ENCODE measurements around the gene TXNDC5.
"Not testable (repeated sequence)": the region's sequence is repeated elsewhere in the genome, so short reads cannot be mapped to it uniquely, and the experiment has no call there.

Gene TXNDC5

DNA sequence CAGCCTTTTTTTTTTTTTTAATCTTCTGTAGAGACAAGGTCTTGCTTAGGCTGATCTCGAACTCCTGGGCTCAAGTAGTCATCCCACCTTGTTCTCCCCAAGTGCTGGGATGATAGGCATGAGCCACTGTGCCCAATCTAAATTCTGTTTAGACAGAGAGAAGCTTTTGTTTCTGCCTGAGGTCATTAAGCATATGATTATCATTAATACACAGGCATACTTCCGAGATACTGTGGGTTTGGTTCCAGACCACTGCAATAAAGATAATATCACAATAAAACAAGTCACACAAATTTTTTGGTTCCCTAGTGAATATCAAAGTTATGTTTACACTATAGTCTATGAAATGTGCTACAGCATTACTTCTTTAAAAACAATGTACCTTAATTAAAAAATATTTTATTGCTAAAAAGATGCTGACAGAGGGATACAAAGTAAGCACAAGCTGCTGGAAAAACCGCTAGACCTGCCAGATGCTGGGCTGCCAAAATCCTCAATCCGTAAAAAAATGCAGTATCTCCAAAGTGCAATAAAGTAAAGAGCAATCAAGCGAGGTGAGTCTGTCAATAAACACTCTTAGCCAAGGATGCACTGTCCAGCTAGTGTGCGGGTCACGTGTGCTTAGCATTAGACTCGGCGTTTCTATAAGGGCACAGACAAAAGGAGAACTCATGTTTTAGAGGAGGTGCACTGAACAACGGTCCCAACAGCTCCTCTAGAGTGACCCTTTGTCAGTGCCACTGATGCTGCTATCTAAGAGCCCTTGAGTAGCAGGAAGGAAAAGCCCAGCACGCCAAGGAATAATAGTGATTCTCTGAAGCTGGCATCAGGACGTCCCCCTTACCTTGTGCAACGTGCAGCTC lies 16.1 kb downstream of the TXNDC5 start:
- DNase-seq, result no peak

DNA sequence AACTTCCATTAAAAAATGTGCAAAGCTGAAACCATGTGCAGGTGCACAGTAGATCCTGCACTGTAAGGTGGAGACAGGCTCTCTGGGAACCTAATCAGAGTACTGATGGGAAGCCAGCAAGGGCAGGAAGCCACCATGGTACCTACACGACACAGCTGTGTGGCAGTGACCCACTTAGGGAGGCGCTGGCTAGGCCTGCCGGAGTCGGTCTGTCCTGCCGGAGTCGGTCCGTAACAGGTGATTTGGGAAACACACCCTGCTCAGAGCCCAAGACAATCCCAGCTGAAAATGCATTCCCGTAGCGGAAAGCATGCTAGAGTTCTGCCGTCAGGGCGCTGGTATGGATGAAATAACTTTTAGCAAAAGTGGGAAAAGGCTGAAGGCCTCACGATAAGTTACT lies 17.2 kb downstream of the TXNDC5 start:
- DNase-seq, result no peak

DNA sequence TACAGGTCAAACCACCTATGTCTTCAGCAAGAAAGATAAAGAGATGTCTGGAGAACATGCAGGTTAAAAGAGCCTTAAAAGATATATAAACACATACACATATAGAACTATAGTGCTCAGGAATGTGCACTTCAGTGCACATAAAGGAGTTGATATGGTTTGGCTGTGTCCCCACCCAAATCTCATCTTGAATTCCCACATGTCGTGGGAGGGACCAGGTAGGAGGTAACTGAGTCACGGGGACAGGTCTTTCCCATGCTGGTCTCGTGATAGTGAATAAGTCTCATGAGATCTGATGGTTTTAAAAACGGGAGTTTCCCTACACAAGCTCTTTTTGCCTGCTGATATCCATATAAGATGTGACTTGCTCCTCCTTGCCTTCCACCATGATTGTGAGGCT lies 18.2 kb downstream of the TXNDC5 start:
- DNase-seq, result not testable (repeated sequence)

DNA sequence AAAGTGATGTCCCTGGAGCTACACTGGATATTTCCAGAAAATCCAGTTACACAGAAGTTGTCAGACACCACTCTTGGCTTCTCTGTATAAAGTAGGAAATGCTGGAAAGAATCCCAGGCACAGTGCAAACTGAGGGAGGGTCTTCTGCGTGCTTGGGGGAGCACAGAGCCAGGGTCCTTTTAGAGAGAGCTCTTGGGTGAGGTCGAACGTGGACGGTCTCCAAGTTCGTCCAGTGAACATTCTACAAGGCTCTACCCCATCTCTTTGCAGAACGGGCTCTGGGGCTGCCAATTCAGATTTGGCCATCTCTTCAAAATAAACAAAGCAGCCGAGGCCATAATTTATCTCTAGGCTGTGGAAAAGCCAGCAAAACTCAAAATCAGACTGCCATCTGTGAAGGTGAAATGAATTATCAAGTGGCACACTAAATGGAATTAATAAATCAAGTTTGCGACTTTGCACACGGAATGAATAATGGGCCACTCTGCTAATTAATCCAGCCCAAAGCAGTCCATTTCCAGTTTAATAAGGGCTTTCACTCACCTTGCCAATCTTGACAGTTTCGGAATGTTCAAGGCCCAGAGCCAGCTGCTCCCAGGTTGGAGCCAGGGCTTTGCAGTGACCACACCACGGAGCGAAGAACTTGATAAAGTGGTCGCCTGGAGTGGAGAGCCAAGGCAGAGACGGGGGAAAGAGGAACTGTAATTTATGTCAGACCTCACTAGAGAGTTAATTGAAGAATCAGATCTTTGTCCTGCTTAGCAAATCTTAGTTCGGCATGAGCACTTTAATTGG lies 19.3 kb downstream of the TXNDC5 start:
- DNase-seq, result no peak

DNA sequence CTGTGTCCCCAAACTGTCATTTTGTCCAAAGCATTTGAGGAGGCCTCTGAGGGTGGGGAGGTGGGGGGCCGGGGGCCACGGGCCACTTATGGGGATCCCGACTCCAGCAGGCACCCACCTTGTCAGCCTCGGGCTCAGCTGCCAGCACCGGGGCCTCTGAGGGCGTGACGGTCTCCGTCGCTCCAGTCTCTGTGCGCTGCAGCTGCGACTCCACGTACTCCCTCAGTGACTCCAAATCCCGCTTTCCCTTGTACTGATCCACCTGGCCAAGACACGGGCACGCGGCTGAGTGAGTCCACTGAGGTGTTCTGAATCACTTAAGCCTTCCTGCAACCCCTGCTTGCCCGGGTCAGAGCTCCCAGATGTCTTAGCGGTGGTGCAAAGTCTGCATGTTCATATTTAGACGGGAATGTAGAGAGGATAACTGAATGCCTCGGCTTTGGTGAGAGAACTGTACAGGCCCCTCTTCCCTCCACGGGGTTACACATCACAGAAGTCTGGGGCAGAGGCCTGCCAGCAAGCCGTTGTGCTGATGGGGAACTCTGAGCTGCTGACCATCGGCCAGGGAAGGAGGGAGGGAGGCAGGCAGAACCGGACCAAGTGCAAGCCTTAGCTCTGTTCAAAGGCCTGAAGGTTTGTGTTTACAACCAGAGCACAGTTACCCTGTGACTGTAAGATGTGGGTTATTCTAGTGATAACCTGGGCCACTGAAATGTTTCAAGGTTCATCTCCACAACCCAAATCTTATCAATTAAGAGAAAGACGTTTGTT lies 21.8 kb downstream of the TXNDC5 start:
- no peak for DNase-seq

DNA sequence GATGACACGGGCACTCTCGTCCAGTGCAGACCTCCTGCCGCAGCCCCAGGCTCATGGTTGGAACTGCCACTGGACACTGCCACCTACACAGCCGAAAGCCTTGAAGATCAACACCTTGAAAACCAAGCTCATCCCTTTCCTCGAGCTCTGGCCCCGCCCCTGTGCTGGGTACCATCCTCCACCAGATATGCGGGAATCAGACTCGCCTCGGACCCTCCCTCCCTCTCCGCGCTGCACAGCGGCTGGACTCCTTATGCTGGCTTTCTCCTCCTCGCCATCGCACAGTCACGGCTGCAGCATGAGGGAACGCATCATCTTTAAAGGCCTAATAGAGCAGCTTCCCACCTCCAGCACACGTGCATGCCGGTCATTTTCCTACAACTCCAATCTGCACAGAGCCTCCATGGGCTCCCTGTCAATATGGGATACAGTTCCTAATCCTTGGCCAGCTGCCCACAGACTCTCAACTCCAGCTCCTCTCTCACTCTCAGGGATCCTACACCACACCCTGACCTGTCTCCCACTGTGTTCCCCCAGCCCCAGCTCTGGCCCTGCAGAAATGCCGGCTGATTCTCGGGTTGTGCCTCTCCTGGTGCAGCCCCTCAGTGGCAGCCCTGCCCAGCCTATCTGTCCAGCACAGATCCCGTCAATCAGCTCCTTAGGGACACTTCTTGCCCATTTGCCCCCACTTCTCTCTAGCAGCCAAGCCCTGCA lies 23.2 kb downstream of the TXNDC5 start:
- DNase-seq, result no peak

DNA sequence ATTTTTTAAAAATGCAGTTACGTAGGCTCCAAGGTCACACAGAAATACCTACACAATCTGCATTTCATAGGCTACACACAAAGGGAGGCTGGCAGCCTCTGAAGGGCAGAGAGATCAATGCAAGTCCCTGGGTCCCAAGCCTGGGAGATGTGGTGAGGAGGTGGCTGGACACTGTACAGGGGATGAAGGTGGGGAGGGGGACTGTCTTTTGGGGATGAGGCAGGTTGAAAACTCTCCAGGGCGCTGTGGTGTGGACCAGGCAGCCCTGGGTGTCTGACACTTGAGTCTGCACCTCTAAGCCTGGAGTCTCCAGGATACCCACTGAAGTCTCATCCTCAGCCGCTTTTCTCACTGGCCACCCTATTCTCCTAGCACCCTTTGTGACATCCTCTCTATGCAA lies 24.5 kb downstream of the TXNDC5 start:
- DNase-seq, result no peak

DNA sequence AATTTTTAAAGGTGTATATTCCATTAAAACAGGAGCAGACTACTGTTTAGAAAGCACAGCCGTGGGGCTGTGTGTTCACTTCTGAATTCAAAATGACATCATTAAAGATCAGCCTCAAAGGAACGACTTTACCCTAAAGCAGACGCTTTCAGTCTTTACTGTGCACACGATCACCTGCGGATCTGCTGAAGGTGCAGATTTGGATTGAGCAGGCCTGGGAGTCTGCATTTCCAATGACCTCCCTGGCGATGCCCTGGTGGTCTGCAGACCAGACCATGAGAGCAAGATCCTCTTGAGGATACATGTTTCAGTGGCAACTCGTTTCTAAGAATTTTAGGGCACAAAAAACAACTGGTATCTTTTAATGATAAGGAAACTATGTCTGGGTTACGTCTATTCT lies 27.2 kb downstream of the TXNDC5 start:
- DNase-seq, result no peak

DNA sequence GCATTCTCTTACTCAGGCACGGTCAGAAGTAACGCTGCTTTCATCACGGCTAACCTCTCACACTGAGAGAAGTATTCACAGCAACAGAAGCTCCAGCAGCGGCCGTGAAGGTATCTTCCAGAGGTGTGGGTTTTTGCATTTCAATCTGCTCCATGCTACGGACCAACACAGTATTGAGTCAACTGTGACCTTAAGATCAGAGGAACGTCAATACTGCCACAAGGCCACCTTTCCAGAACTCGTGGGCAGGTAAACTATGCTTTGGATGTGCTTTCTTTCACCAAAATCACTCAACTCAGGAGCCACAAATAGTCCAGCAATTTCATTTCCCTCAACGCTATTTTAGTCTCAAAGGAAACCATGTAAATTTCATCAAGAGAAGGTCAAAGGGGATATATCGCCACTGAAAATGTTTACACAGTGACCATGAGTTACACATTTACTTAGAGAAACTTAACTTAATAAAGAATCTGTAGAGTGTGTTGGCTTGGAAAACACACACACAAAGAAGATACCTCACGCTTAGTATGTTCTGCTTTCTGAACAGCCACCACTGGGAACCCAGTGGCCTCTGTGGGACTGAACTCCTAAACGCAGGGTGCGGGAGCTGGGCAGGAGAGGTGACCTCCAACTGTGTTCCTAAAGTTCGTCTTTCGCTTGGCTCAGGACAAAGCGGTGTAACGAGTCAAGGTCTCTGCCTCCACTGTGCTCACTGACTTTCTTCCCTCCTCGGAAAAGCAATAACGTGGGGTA lies 27.9 kb downstream of the TXNDC5 start:
- no peak for DNase-seq

DNA sequence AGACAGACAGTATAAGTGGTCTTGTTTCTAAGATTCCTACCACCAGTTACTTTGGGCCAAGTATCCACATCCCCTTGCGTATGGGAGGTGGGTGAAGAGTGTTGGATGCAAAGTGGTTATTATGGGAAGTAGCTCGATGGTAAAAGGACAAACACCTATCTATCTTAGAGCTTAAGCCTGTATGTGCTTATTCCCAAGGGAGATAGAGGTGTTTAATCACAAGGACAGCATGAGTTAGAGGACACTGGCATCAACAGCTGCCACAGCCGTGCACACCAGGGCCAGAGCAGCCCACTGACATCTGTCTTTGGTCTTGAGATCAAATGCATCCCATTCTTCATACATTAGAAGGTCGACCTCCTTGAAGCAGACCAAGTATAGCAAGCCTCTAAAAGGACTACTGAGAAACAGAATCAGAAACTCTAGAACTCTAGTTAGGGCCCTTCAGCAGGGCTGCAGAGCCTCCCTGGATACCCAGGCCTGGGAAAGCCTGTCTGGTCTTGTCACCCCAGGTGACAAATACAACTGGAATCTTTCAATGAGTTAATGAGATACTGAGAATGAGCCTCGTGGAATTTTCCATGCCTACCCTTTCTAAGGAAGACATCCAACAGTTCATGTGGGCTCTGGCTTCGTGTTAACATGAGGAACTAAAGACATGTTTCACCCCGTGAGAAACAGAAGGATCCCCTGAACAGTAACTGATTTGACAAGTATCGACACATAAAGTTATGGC lies 28.7 kb downstream of the TXNDC5 start:
- DNase-seq, result no peak

DNA sequence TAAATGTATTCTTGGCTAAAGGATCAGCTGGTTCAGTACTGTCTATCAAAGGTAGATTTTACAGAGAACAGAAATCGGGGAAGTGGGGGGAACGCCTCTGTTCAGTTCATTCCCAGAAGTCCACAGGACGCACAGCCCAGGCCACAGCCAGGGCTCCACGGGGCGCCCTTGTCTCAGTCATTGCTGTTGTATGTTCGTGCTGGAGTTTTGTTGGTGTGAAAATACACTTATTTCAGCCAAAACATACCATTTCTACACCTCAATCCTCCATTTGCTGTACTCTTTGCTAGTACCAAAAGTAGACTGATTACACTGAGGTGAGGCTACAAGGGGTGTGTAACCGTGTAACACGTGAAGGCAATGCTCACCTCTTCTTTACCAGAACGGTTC lies 29.9 kb downstream of the TXNDC5 start:
- DNase-seq, result no peak

DNA sequence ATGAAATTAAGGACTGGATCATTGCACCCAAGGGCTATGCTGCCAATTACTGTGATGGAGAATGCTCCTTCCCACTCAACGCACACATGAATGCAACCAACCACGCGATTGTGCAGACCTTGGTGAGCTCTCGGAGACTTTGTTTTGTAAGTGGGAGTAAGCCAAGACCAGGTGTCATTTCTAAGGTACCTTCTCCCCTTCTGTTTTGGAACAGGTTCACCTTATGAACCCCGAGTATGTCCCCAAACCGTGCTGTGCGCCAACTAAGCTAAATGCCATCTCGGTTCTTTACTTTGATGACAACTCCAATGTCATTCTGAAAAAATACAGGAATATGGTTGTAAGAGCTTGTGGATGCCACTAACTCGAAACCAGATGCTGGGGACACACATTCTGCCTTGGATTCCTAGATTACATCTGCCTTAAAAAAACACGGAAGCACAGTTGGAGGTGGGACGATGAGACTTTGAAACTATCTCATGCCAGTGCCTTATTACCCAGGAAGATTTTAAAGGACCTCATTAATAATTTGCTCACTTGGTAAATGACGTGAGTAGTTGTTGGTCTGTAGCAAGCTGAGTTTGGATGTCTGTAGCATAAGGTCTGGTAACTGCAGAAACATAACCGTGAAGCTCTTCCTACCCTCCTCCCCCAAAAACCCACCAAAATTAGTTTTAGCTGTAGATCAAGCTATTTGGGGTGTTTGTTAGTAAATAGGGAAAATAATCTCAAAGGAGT lies 30.4 kb downstream of the TXNDC5 start:
- no peak for DNase-seq

DNA sequence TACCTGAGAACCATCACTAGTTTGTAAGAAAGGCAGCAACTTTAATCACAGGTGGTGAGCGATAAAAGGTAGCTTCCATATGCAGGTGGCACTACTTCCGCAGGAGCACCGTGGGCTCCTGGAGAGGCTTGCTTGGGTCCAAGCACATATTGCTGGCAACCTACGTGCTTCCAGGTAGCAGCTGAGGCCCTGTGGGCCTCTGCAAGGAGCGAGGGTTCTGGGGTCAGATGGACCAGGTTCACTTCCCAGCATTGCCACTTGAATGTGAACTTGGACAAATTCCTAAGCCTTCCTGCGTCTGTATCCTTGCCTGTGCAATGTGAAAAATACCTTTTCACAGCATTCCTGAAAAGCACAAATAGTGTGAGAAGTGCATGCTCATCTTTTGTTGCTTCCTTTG lies 31.0 kb downstream of the TXNDC5 start:
- DNase-seq, result no peak

DNA sequence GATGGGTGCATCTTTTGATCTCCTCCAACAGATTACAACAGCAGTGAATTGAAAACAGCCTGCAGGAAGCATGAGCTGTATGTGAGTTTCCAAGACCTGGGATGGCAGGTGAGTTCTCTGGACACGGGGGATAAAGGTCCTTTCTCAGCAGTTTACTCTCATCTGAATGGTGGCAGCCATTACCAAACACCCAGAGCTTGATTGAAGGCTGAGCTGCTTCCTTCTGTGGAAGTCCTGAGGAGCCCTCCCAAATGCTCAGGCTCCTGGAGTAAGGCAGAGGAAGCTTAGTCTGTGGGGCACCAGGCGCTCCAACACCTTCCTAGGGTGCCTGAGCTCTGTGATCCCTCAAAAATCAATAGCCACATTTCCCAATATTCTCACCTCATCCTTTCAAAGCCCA lies 31.5 kb downstream of the TXNDC5 start:
- DNase-seq, result no peak

DNA sequence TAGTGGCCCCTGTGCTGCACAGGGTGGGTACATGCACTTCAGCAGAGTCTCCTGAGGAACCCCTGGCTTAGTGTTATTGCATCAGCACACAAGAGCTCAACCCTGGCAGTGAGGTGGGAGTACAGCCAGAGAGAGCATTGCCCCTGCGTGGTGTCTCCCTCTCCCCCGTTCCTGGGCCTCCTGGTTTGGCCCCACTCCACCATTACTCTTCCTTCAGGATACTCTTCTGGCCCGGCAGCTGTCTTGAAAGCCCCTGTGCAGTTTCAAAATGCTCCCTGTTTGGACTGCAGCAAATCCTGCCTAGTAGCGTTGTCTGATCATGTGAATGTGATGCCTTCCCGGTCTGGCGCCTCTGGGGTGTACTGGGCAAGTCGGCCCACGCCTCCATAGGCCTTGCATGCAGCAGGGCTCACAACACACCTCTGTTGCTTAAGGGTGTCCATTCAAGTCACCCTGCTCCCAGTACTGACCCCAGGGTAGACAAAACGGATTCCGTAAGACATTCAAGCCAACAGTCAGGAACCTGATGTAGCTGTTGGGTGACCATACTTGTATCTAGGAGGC lies 32.1 kb downstream of the TXNDC5 start:
- DNase-seq, result no peak

DNA sequence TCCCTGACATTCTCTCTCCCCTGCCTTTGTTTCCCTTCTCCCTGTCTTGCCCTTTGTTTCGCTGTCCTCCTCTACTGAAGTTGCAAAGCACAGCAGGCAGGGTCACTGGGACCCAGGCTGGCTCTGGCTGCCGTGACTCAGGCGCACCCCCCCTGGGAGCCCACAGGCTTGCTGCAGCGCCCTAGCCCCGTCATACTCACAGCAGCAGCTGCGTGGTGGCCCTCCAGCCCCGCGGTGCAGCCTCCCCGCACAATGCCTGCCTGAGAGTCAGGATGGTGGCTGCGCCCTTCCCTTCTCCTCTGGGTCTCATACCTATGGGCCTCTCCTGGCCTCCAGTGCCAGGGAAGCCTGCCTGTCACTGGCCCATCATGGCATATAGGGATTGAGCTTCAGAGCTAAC lies 41.7 kb downstream of the TXNDC5 start:
- no peak for DNase-seq

DNA sequence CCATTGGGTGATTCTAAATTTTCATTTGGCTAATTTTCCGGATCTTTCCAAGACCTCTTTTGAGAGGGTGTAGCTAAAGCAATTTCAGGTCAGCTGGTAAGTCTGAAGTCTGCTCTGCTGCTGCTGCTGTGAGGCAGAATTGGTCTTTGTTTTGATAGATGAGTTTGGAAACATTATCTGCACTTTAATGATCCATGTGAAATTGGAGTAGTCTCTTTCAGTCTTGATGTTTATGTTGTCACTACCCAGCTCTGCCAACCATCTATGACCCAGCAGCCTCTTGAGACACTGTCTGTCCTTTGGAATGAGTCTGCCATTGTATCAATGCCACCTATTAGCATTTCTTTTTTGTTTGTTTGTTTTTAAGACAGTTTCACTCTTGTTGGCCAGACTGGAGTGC lies 44.1 kb downstream of the TXNDC5 start:
- DNase-seq, result no peak

DNA sequence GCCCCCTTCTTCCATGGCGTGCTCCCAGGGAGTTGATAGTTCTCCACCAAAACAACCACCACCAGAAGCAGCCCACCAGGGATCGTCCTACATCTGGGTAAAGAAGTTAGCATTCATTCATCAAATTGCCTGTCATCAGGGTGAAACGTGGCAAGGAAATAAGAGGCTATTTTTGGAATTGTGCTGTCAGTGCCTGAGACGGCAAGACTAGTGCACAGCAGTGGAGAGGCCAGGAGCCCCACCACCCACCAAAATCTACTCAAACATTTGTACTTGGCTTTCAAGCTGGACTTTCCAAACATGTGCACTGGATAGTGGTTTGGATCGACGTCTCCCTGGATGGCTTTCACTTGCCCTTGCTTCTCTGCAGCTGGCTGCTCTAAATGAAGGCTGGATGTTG lies 44.8 kb downstream of the TXNDC5 start:
- DNase-seq, result no peak

DNA sequence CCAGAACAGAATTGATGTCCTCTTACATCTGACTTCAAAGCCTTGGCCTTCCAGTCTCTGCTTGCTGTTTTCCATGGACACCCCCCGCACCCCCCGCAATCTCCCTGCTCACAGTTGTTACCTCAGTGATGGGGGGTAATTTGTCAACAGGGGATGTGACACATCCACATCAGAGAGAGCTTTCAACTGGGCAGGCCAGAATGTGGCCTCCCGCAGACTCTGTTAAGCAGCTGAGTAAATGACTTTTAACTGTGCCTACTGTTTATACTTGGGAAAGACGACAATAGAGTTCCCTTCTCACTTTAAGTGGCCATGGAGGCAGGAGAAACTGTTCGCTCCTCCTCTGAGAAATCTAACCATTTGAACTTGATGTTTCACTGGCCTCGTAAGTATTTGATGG lies 51.0 kb downstream of the TXNDC5 start:
- no peak for DNase-seq

DNA sequence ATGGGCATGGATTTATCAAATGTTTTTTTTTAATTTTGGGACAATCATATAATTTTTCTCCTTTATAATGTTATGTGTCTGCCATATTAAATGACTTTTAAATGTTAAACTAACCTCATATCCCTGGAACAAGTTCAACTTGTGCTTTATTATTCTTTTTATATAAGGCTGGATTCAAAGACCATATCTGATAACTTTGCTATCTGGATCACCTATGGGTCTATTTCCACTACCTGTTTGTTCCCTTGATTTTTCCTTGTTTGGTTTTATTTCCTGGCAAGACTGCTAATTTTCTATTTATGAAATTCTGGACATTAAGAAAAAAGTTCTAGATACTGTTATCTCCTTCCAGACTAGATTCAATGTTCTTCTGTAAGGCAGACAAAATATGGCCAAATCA lies 58.8 kb downstream of the TXNDC5 start:
- DNase-seq, result no peak

Data from T-helper 9 cell (primary cell).